Stimulated activated naive CD4-positive, alpha-beta T cell treated with Interleukin-2 at 50 U/mL for 16 hours (primary cell): ENCODE measurements around the gene TAS2R10.
"Not testable (repeated sequence)": the region's sequence is repeated elsewhere in the genome, so short reads cannot be mapped to it uniquely, and the experiment has no call there.

Source experiments
- DNase-seq: peaks from one replicate; lab custom pipeline; 2025; lab: John Stamatoyannopoulos, UW

TAS2R10 gene

DNA sequence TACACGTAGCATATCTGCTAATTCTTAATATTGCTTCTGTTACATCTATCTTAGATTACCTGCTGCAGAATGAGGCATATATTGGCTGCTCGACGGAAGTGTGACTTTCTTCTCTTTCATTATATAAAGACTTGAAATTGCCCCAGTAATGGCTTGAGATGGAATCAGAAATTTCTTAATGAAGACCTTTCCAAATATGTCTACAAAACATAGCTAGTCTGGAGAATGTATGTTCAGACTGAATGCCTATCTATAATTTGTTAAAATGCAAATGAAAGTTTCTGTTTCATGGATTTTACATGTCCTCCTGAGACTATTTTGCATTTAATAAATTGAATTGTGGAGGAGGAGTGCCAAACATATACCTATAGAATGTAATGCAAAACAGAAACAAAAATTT is at the start of gene TAS2R10:
TAS2R10 (minus strand) TSS at position 101 of the 400 bp plus-strand sequence; CDS start at position 12, 89 bp downstream.
- DNase-seq = no peak

GRCh38 chr12:10873378-10873777 is 47.2 kb upstream of the TAS2R10 start:
- DNase-seq = no peak

- no peak for DNase-seq
Measured at GRCh38 chr12:10867381-10867780, 41.2 kb upstream of the TAS2R10 start.

DNA sequence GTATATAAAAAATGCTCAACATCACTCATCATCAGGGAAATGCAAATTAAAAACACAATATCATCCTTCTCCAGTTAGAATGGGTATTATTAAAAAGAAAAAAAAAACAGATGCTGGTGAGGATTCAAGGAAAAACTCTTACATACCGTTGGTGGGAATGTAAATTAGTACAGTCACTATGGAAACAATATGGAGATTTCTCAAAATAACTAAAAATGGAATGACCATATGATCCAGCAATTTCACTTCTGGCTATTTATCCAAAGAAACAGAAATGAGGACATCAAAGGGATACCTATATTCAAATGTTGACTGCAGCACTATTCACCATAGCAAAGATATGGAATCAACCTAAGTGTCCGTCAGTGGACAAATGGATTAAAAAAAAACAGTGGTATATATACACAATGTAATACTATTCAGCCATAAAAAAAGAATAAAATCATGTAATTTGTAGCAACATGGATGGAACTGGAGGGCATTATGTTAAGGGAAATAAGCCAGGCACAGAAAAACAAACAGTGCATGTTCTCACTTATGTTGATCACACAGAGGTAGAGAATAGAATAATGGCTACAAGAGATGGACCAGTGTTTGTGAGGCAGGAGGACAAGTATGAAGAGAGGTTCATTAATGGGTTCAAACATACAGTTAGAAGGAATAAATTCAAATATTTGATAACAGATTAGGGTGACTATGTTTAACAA is 37.5 kb upstream of the TAS2R10 start:
- DNase-seq = no peak

DNA sequence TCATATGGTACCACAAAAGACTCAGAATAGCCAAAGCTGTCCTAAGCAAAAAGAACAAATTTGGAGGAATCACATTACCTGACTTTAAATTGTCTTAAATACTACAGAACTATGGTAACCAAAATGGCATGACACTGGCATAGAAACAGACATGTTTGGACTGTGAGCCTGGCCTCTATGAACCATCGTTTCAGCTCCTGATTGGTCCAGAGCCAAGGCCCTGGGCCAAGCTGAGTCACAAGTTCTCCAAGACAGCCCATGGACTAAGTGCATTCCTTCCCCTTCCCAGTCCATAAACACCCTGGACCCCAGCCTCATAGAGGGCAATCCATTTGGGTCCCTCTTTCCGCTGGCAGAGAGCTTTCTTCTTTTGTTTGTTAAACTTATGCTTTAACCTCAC is 35.2 kb upstream of the TAS2R10 start:
- DNase-seq = no peak

DNA sequence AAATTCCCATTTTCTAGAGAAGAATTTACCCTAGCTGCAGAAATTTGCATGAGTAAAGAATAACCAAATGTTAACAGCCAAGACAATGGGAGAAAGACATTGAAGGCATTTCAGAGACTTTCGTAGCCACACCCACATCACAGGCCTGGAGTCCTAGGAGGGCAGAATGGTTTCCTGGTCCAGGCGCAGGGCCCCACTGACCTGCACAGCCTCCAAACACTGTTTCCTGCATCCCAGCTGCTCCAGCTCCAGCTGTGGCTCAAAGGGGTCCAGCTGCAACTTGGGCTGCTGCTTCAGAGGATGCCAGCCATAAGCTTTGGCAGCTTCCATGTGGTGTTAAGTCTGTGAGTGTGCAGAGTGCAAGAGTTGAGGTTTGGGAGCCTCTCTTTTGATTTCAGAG is 29.6 kb upstream of the TAS2R10 start:
- DNase-seq = no peak

GRCh38 chr12:10853776-10854175 is 27.6 kb upstream of the TAS2R10 start:
- no peak for DNase-seq

DNA sequence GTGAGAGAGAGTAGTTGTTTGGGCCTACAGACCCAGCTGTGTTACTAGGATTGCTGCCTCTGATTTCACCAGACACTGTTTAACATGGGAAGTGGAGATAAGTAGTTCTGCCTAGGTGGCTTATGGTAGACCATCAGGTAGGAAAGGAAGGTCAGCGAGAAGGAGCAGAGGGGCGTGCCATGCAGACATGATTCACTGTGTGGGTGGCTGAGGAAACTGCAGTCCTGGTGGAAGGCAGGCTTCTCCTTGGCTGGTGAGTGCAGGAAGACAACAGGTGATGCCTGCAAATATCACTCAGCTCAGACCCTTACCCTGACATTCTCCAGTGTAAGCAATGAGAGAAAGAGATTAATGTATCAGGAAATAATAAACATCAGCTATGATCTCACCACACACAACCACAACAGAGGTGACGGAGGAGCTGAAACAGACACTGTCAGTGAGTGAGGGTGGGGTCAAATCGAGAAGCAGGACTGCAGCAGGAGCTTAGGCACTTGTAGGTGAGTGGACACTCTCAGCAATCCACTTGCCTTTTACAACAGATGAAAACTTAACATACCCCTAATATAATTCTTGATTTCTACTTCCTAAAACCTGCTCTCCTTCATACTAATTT is 25.2 kb upstream of the TAS2R10 start:
- no peak for DNase-seq

- no peak for DNase-seq
Measured at GRCh38 chr12:10849425-10849878, 23.3 kb upstream of the TAS2R10 start, which contains the start of gene PRR4. PRR4 (minus strand) TSS chr12:10849475; CDS start chr12:10849437, 38 bp downstream.

- DNase-seq = no peak
Measured at GRCh38 chr12:10847744-10848143, 21.6 kb upstream of the TAS2R10 start.

DNA sequence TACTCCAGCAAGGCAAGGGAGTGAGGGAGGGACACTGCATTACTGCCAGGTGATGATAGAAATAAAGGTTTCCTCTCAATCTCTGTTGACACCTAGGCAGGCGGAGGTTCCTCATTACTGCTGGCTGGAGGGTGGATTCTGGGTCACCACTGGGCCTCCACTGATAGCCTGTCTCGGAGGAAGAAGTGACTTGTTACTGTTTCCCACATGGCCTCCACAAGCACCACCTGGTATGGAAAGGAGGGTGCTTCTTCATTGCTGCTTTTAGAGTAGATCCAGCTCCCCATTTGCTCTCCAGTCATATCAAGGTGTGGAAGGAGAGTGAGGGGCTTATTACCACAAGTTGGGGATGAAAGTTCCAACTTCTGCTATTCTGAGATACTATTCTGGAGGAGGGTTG is 16.7 kb upstream of the TAS2R10 start:
- DNase-seq = no peak

GRCh38 chr12:10838461-10838860 is 12.3 kb upstream of the TAS2R10 start:
- DNase-seq = no peak

DNA sequence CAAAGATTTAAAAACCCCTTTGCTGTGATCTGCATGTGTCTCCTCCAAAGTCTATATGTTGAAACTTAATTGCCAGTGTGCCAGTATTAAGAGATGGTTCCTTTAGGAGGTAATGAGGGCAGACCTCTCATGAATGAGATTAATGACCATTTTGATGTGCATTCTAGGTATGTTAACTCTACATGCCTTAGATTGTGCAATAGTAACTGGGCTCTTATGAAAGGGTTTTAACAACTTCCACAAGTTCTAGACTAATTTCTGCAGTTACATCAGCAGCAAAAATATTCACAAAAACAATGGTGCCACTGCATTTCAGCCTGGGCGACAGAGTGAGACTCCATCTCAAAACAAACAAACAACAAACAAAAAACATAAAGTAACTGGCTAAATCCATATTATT is 3.8 kb upstream of the TAS2R10 start:
- DNase-seq = no peak

GRCh38 chr12:10824957-10825356 is 1.2 kb downstream of the TAS2R10 start:
- no peak for DNase-seq

GRCh38 chr12:10811883-10812536 is 14.1 kb downstream of the TAS2R10 start:
- DNase-seq = no peak

DNA sequence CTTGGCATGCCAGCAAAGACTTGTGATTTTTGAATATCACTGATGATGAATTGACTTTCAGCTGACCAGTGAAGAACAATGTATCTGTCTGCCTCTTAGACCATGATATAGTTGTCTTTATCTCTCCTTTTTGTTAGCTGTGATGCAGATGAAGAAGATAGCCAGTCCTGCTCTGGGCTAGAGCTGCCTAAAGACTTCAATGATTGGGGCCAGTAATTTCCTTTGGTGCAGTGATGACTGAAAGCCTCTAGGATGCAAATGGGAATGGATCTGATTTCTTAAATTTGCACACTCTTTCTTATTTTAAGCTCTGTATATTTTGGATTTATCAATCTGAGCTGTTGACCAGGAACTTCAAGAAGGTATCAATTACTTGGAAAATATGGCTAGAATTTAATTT is 16.1 kb downstream of the TAS2R10 start, which contains the start of gene TAS2R9:
TAS2R9 (minus strand) TSS at position 101 of the 400 bp plus-strand sequence; CDS start at position 8, 93 bp downstream.
- DNase-seq = no peak

- DNase-seq = no peak
Measured at GRCh38 chr12:10807186-10807585, 19.0 kb downstream of the TAS2R10 start, which contains the start of gene TAS2R8. TAS2R8 (minus strand) TSS chr12:10807286; CDS start chr12:10806980, 306 bp downstream.

- DNase-seq = no peak
Measured at GRCh38 chr12:10802587-10802986, 23.6 kb downstream of the TAS2R10 start, which contains the start of gene TAS2R7. TAS2R7 (minus strand) TSS chr12:10802627; CDS start chr12:10802570, 57 bp downstream.

GRCh38 chr12:10801741-10802140 is 24.4 kb downstream of the TAS2R10 start:
- no peak for DNase-seq

GRCh38 chr12:10794222-10794621 is 31.9 kb downstream of the TAS2R10 start:
- no peak for DNase-seq

DNA sequence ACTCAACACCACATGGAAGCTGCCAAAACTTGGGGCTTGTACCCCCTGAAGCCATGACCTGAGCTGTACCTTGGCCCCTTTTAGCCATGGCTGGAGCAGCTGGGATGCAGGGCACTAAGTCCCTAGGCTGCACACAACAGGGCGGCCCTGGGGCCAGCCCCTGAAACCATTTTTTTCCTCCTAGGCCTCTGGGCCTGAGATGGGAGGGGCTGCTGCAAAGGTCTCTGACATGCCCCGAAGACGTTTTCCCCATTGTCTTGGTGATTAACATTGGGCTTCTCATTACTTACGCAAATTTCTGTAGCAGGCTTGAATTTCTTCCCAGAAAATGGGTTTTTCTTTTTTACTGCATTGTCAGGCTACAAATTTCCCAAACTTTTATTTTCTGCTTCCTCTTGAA is 34.4 kb downstream of the TAS2R10 start:
- not testable (repeated sequence) for DNase-seq

- no peak for DNase-seq
Measured at GRCh38 chr12:10783252-10783651, 42.9 kb downstream of the TAS2R10 start.

DNA sequence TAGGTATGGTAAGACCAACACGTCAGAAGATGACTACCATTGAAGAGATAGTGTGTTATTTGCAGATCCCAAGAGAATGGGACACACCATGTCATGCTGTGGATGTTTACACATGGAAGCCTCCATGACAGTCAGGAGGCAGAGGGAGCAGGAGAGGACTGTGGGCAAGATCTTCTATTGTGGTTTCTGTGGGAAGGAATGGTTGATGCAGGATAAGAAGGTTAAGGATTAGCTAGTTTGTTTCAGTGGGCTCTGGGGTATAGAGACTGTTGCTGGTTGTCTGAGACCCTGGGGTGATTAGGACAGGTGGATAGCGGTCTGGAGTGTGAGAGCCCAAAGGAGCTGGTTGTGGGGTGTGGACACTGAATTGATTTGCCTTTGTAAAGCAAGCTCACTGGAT is 47.1 kb downstream of the TAS2R10 start:
- no peak for DNase-seq
